Measurements from ENCODE around the gene ZNF770.

DNA sequence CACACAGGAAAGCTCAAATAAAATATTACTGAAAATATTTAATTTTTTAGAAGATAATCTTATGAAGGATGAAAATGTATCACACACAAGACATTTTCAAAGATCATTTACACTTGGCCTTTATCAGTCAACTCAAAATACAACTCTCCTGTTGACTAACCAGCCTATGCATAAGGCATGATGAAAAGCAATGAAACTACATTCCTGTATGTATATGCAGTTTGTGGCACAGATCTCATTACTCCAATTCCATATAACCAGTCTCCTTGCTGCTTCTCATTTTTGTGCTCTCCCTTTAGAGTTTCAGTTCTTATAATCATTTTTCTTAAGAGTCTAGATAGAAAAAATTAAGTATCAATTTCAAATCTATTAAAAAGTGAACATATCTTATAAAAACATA is 44.4 kb downstream of the ZNF770 start:
- TF ChIP-seq, protein P1, sequence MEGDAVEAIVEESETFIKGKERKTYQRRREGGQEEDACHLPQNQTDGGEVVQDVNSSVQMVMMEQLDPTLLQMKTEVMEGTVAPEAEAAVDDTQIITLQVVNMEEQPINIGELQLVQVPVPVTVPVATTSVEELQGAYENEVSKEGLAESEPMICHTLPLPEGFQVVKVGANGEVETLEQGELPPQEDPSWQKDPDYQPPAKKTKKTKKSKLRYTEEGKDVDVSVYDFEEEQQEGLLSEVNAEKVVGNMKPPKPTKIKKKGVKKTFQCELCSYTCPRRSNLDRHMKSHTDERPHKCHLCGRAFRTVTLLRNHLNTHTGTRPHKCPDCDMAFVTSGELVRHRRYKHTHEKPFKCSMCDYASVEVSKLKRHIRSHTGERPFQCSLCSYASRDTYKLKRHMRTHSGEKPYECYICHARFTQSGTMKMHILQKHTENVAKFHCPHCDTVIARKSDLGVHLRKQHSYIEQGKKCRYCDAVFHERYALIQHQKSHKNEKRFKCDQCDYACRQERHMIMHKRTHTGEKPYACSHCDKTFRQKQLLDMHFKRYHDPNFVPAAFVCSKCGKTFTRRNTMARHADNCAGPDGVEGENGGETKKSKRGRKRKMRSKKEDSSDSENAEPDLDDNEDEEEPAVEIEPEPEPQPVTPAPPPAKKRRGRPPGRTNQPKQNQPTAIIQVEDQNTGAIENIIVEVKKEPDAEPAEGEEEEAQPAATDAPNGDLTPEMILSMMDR (IDR thresholded peaks at IDR 0.05), result no peak
- TF ChIP-seq SIN3A (IDR thresholded peaks at IDR 0.05; ENCODE audit: borderline replicate concordance, insufficient read depth, low read depth, low read length), result no peak
